ENCODE results near the gene CRBN.

CRBN gene

DNA sequence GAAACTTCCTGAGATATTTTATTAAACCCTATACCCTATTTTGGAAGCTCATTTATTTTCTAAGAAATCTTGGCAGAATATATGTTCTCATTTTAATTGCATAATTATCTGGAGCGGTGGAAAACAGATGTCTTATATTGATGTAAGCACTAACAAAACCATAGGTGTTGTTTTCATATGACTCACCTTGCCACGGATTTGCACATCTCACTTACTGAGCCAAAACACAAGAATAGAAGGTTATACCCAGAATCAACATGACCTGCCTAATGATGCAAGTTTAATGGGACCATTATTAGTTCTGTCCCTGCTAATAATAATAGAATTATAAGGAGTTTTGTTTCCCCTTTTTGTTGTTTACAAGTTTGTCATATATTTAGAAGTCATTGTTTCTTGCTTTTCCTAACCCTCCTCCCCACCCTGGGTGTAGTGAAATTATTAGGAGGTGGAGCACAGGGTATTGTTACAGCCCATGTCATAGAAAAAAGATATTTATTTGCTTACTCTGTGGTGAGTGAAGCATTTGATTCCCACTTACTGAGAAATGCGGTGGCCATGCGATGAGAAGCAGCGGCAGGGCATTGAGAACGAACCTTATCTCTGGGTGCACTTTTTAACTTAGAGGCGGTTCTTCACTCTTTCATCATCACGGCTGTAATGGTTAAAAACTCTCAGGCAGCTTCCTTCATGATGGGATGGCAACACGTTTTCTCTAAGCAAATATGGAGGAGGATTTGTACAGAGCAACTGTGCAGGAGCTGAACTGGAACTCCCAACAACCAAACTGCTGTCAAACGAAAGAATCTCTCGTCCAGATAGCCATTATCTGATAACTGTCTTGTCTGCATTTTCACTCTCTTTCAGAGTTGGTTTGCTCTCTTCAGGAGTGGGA, 69.8 kb downstream of the CRBN start:
- DNase-seq: no peak

- no peak for DNase-seq
These were observed 71.6 kb downstream of the CRBN start for GRCh38 chr3:3107858-3108257.

GRCh38 chr3:3107181-3107580, 72.3 kb downstream of the CRBN start:
- no peak for DNase-seq

- no peak for DNase-seq
These were observed 73.7 kb downstream of the CRBN start for GRCh38 chr3:3105815-3106214.

GRCh38 chr3:3105246-3105645, 74.2 kb downstream of the CRBN start:
- no peak for DNase-seq

- DNase-seq: no peak
These were observed 76.7 kb downstream of the CRBN start for GRCh38 chr3:3102751-3103150.

- no peak for DNase-seq
These were observed 77.6 kb downstream of the CRBN start for GRCh38 chr3:3101660-3102458.
